Cardiac fibroblast (primary cell): Measurements from ENCODE around the gene FITM1.
A peak's percentile ranks its signal among the peaks of the same experiment; 100 is the strongest.

Experiments used
- DNase-seq, 2 donors: peaks; one replicate each; pipeline versions ENCODE4 v3.0.0 to v3.0.0-alpha.2; 2010; ENCODE audit warnings: low read depth in 2 of 2
- H3K4me3 ChIP-seq, 2 donors: replicated peaks in 1 of 2; 1 replicate in 1 of 2; 2 replicates in 1 of 2; pipeline ENCODE4 v1.5.1; 2011; ENCODE audit warnings: low read depth in 2 of 2, low read length in 2 of 2, mild to moderate bottlenecking in 2 of 2, moderate library complexity in 1 of 2
- CTCF ChIP-seq: IDR thresholded peaks from one replicate; pipeline ENCODE4 v1.5.1; 2011; ENCODE audit warnings: low read depth, mild to moderate bottlenecking, low read length, inconsistent platforms

FITM1 gene

DNA sequence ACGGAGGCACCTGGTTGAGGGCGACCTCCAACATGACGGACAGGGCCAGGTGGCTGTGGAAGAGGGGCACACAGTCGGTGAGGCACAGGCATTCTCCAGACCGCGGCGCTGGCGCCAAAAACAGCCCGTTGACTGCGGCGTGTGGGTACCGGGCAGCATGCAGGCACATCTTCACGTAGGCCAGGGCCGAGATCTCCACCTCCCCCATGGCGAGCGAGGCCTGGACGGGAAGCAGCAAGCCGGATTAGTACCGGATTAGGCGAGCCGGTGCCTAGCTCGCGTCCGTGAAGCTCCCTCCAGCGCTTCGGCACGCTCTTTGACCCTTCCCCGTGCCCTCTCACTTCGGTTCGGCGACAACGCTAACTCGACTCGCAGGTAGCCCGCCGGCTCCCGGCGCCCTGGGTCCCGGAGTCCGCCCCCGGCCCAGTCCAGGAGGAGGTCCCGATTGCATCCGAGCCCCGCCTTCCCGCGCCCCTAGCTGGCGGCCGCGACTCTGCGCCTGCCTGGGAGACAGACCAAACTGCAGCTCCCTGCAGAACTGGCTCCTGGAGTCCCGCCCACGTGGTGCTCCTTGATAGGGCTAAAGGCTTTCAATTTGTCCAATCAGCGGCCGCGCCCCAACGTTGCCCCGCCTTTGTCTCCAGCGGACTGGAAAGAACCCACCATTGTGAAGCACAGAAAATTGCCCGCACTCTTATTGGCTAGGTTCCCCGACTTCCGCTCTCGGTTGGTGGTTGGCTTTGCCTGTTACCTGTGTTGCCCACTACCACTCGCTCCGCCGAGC lies 10.8 kb downstream of the FITM1 start, which contains the start of gene EMC9:
EMC9 (minus strand) TSS at position 495 of the 784 bp plus-strand sequence; CDS start at position 208, 287 bp downstream.
- H3K4me3 ChIP-seq: peak within 1 kb of the TSS; percentile 80 to 94
- peak; percentile 55 for TF ChIP-seq CTCF
- DNase-seq: peak; percentile 99

- DNase-seq: peak in 1 of 2 donors; percentile 86
- TF ChIP-seq CTCF: no peak
- H3K4me3 ChIP-seq: no peak overlapping the region
Measured at GRCh38 chr14:24143511-24143910, 13.1 kb downstream of the FITM1 start.

GRCh38 chr14:24144451-24144850 lies 14.0 kb downstream of the FITM1 start:
- no peak for DNase-seq
- H3K4me3 ChIP-seq: no peak overlapping the region
- TF ChIP-seq CTCF: no peak

DNA sequence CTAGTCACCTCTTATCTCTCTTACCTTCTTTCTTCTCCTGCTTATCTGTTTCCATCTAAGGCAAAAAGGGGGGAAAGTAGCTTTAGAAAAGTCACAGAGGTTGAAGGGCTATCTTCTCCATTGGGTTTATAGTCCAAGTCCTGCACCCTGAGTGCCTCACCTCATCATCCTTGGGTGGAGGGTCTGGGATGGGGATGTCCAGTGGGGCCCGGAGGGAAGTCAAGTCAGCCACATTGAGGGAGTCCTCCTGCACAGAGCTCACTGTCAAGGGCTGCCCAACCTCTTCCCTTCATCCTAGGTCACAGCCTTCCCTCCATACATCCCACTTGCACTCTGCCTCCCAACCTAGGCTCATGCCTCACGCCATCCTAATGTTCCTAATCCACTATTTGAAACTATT lies 14.8 kb downstream of the FITM1 start:
- peak overlapping the region in 1 of 2 donors; percentile 12 for H3K4me3 ChIP-seq
- TF ChIP-seq CTCF: no peak
- DNase-seq: no peak

DNA sequence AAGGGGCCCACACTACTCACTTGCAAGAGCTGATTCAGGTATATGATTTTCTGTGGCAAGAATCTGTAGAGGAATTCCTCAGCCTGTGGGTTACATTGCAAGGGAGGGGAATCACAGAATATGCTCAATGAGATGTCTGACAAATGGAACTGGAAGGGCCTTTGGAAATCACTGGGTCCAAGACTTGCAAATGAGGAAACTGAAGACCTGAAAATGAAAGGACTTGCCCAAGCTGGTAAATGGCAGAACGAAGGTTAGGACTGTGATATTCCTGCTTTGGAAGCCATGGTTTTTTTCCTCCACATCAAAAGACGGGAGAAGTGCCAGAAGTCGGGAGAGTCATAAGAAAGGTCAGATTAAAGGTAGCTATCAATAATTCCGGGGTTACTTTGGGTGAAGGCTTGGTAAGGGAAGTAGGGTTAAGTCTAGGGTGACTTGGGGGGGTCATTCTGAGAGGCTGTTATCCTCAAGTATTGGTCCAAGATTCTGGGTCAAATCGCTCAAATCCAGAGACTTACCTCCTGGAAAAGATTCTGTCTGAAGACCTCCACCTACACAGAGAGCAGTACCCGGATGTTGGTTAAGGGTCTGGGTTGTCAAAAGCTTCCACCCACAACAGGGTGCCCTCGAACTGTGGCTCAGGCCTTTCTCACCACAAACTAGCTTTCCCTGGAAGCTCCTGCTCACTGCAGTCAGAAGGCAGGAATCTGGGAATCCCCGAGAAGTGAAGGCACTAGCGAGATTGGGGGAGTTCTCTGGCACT lies 15.4 kb downstream of the FITM1 start:
- peak overlapping the region; percentile 88 to 91 for H3K4me3 ChIP-seq
- DNase-seq: peak in 1 of 2 donors; percentile 31
- TF ChIP-seq CTCF: no peak

DNA sequence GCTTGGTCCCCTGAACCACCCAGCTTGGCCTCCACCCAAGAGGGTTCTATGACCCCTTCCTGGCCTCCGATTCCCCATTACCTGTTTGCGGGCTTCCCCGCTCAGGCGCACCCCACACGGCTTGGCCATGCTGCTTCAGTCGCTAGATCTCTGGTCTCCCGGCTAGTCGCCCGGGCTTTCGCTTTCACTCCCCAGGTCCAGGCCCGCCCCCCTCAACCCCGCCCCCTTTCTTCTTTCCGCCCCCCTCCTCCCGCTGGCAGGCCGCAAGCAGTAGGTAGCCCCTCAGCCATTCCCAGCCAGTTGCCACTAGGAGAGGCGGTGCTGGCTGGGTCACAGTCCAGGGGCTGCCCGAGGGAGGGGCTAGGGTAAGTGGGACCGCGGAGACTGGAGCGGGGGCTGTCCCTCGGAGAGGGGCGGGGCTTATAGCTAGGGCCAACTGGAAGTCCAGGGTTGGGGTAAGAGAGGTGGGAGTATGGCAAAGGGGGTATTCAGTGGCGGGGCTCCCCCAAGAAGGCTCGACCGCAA lies 16.1 kb downstream of the FITM1 start, which contains the start of gene PSME2:
PSME2 (minus strand) TSS at position 158 of the 525 bp plus-strand sequence; CDS start at position 129, 29 bp downstream.
- peak within 1 kb of the TSS; percentile 88 to 91 for H3K4me3 ChIP-seq
- TF ChIP-seq CTCF: no peak
- peak; percentile 95 to 99 for DNase-seq
